HUES64 (cell line): ENCODE measurements around the gene TEX55.

ENCODE experiments used
- H3K27ac ChIP-seq: 2 replicates; pipeline ENCODE4 v1.7.0; 2013; ENCODE audit warnings: low read depth, low read length, inconsistent platforms
- H3K27me3 ChIP-seq: 2 replicates; pipeline ENCODE4 v1.6.1; 2013; ENCODE audit warnings: mild to moderate bottlenecking, low read length; ENCODE audit not compliant: insufficient read depth
- H3K36me3 ChIP-seq: 2 replicates; pipeline ENCODE4 v1.6.1; 2013; ENCODE audit warnings: mild to moderate bottlenecking, low read length; ENCODE audit not compliant: insufficient read depth
- H3K4me1 ChIP-seq: 2 replicates; pipeline ENCODE4 v1.6.1; 2013; ENCODE audit warnings: mild to moderate bottlenecking, low read length, moderate library complexity; ENCODE audit not compliant: insufficient read depth
- H3K4me3 ChIP-seq: 2 replicates; pipeline ENCODE4 v1.5.1; 2013; ENCODE audit warnings: mild to moderate bottlenecking, low read length, moderate library complexity
- H3K9ac ChIP-seq: 2 replicates; pipeline ENCODE4 v1.6.1; 2013; ENCODE audit warnings: mild to moderate bottlenecking, low read depth, low read length
- H3K9me3 ChIP-seq: 2 replicates; pipeline ENCODE4 v1.6.1; 2013; ENCODE audit warnings: low read depth, low read length; ENCODE audit not compliant: insufficient read depth
- WGBS: fragments of 150-250, 120-280 bp; methylation state at CpG from one replicate; pipeline ENCODE4 v1.1.7; 2013; ENCODE audit warnings: missing lambda C conversion rate; 5-methylcytosine and 5-hydroxymethylcytosine counted together

TEX55 gene

DNA sequence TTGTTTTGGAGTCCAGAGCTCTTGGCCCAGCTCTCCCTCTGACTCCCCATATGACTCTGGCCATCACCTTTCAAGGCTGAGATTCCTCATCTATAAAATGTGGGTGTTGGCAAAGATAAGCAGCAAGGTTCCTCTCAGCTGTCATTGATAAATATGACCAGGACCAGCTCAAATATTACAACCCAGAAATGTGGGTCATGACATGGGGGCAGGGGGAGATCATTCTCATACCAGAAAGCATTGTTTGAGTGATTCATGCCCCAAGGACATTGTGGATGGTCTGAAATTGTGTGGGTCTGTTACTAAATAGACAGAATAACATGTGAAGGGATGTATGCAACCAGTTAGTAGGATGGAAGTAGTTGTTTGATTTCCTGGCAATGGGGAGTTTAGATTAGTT lies 41.3 kb downstream of the TEX55 start:
- Histone ChIP-seq H3K4me3 (no peak overlapping the region), H3K4me1 (no peaks in the 10 kb centered on the region; the same call in 1 of the 2 replicates), H3K36me3 (no peaks in the 10 kb centered on the region), H3K9ac (no peak overlapping the region), H3K9me3 (no peaks in the 10 kb centered on the region), H3K27me3 (no peaks in the 10 kb centered on the region), H3K27ac (no peak overlapping the region)

GRCh38 chr3:119191800-119192199 lies 45.8 kb downstream of the TEX55 start:
- 86% methylated on average over 1 of the region's 1 CpG for WGBS
- Histone ChIP-seq H3K9me3 (no peaks in the 10 kb centered on the region), H3K4me3 (no peak overlapping the region), H3K27me3 (no peaks in the 10 kb centered on the region), H3K36me3 (no peaks in the 10 kb centered on the region), H3K27ac (no peak overlapping the region), H3K4me1 (no peaks in the 10 kb centered on the region), H3K9ac (no peak overlapping the region)

DNA sequence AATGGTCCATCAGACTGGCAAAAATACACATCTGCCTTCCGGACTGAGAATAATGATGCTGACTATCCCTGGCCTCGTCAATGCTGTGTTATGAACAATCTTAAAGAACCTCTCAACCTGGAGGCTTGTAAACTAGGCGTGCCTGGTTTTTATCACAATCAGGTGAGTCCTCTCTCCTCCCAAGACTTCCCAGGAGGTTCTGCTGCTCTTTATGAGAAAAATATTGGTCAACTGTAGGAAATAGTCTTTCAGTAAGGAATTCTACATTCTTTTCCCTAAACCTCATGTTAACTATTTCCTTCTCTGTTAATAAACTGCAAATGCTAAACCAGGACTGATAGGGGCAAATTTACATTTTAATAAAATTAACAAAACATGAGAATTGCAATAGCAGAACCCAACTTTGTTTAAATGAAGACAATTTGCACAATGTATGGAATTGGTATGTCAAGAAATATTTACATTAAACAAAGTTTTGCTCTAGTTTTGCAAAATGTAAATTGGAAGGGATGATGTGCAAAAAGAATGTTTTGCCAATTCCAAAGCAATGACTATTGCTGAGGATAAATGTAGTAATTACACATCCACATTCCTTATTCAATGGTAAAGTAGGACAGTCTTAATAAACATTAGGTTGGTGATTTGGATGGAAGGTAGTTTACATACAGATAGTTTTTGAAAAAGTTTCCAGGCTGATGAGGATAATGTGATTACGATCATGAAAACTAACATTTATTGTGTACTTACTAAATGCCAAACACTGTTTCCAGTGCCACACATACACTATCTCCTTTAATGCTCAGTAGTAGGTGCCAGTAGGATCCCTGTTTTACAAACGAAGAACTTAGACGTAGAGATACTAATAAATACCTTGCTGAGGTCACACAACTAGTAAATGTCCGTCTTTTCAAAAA lies 48.5 kb downstream of the TEX55 start:
- H3K27ac ChIP-seq = no peak overlapping the region
- WGBS = 94% methylated on average over 6 of the region's 7 CpGs

DNA sequence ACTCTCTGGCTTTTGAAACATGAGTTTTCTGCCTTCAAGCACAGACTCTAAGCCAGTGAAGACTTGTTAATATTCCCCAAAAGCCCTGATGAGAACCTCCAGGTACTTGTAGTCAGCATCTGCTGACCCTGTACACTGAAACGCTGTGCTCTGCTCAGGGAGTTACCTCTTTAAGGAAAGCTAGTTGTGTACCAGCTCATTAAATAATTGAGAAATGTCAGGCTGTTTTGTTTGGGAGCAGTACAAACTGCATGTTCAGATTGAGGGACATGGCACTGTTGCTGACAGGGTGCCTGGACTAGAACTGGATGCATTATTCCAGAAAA lies 49.1 kb downstream of the TEX55 start:
- WGBS = 92% methylated on average over 1 of the region's 1 CpG
- Histone ChIP-seq H3K4me3 (no peak overlapping the region), H3K4me1 (no peaks in the 10 kb centered on the region), H3K36me3 (no peaks in the 10 kb centered on the region), H3K27ac (no peak overlapping the region), H3K27me3 (no peaks in the 10 kb centered on the region), H3K9me3 (no peaks in the 10 kb centered on the region), H3K9ac (no peak overlapping the region)

More for the DNA sequence above, 48.5 kb downstream of the TEX55 start:
- Histone ChIP-seq H3K27me3 (no peaks in the 10 kb centered on the region), H3K9me3 (no peaks in the 10 kb centered on the region), H3K9ac (no peak overlapping the region), H3K36me3 (no peaks in the 10 kb centered on the region), H3K4me1 (no peaks in the 10 kb centered on the region), H3K4me3 (no peak overlapping the region)

GRCh38 chr3:119195911-119196310 lies 49.9 kb downstream of the TEX55 start:
- Histone ChIP-seq H3K9me3 (no peaks in the 10 kb centered on the region), H3K27ac (no peak overlapping the region)

More at GRCh38 chr3:119195911-119196310, 49.9 kb downstream of the TEX55 start:
- no peaks in the 10 kb centered on the region for H3K4me1 ChIP-seq
- no peak overlapping the region for H3K4me3 ChIP-seq
- H3K27me3 ChIP-seq = no peaks in the 10 kb centered on the region
- no peaks in the 10 kb centered on the region for H3K36me3 ChIP-seq
- H3K9ac ChIP-seq = no peak overlapping the region
- 79% methylated on average over 1 of the region's 1 CpG for WGBS
